NCI-H748 treated with DMSO at 0.1 percent for 48 hours (cell line): ENCODE data around the gene CSMD2.
A peak's percentile ranks its signal among the peaks of the same experiment; 100 is the strongest.

Experiments used
- DNase-seq: peaks from one replicate; lab custom pipeline; 2025; lab: John Stamatoyannopoulos, UW

Gene CSMD2

DNA sequence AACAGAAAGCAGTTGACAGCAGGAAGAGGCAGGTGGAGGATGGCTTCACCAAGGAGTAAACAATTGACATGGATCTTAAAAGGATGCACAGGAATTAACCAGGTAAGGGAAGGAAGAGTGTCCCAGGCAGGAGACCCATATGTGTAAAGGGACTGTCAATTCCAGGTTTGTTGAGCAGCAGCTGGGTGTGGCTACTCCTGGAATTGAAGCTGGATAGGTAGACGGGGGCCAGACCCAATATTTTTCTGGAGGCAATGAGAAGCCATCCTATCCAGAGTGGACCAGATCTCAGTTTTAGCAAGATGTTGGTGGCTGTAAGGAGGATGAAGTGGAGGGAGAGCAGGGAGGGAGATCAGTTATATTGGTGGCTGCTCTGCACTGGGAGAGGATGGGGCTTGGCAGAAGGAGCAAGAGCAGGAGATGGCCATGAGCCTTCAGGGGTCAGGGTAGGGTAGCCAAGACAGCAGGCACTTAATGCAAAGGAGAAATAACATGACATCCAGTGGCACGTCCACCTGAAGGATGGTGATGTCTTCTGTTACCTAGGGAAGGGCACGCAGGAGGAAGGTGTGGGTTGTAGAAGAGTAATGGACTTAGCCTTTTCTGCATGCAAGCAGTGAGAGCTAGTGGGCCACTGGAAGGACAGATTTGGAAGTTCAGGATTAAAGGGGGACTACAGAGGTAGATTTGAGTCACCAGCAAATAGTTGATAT, 447.9 kb downstream of the CSMD2 start:
- no peak for DNase-seq

DNA sequence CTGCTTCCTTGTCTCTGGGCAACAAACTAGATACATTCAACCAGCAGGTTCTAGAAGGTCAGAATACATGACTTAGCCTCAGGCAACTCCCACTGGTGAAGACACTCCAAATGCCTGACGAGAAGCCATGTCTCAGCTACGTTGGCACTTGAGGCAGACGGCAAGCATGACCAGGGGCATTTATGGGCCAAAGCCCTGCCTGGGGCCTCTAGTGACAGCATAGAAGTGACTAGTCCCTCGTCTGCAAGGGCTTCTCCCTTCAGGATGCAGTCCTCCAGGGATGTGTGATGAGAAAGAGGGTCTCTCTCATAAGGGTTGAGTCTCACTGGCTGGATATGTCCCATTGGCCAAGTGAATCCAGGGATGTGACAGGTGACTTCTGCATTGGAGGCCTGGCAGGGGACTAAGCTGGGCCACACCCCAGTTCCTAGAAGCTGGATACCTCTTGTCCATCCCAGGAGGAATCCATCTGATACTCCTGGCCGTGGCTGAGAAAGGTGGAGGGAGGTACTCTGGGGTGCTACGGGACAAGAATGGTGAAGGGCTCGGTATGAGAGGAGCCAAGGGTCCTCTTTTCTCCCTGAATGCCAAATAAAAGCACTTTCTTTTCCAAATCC, 449.7 kb downstream of the CSMD2 start:
- no peak for DNase-seq

DNA sequence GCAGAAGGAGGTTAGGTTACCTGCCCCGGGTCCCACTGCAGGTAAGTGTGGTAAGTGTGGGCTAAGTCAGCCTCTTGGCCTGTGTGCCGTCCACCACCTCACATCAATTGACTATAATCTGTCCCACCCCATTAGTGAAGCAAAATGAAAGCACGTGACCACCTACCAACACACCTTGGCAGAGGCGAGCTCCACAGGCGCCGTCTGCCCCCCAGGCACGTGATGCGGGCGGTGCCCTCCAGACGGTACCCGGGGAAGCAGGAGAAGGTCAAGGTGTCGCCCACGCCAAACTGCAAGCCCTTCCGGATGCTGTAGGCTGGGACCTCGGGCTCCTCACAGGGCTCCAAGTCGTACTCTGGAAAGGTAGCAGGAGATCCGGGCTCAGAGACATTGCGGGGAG, 450.6 kb downstream of the CSMD2 start:
- DNase-seq, result no peak

- DNase-seq, result no peak
These were observed 451.8 kb downstream of the CSMD2 start for GRCh38 chr1:33713058-33713877.

GRCh38 chr1:33712186-33712585, 452.8 kb downstream of the CSMD2 start:
- DNase-seq, result no peak

DNA sequence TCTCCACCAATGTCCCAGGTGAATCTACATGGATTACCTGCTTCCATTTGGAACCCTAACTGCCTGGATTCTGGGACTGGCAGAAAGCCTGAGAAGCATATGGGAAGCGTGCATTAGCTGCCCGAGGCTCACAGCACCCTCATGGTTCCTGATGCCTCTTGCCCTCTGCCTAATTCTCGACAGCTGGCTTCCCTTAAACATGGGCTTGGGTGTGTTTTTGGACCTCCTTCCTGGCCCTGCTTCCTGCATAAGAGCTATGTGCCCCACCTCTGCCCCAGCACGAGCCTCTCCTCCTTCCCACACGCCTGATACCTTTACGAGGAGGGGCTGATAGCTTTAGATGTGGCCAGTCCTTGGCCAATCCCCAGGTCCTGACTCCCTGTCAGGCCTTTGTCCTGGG, 453.5 kb downstream of the CSMD2 start:
- no peak for DNase-seq

- no peak for DNase-seq
These were observed 454.1 kb downstream of the CSMD2 start for GRCh38 chr1:33710967-33711366.

DNA sequence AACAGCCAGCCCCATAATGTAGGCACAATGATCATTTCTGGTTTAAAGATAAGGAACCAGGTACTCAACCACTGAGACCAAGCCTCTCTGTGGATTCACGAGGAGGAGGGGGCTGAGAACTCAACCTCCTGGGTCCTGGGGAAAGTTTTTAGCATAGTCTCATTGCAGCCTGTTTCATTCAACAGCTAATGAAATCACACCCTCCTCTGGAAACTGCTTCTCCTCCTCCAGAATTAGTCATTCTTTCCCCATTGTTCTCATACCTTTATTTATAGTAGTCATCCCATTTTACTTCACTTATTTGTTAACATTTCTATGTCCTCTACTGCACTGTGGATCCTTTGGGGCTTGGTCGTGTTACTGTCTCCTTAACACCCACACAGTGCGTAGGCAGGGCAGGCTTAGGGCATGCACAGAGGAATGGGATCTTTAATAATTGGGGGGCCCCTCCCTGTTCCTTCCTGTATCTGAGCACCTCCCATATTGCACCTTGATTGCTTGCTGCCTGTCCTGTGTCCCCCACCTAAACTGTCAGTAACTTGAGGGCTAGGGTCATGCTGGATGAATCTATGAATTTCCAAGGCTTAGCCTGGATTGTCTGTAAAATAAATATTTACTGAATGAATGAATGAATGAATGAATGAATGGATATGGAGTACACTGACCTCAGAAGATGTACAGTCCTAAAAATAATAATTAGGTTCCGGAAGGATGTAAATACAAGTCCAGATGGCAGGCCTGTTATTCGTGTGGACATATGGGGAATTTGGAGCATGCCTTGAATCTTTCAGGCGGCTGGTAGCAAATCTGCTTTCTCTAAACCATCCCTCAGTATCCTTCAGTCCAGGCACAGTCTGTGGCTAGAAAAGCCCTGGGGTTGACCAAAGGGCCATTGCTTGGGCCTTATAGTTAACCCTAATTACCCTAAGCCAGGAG, 455.0 kb downstream of the CSMD2 start:
- DNase-seq, result no peak

GRCh38 chr1:33709174-33709782, 455.8 kb downstream of the CSMD2 start:
- no peak for DNase-seq

DNA sequence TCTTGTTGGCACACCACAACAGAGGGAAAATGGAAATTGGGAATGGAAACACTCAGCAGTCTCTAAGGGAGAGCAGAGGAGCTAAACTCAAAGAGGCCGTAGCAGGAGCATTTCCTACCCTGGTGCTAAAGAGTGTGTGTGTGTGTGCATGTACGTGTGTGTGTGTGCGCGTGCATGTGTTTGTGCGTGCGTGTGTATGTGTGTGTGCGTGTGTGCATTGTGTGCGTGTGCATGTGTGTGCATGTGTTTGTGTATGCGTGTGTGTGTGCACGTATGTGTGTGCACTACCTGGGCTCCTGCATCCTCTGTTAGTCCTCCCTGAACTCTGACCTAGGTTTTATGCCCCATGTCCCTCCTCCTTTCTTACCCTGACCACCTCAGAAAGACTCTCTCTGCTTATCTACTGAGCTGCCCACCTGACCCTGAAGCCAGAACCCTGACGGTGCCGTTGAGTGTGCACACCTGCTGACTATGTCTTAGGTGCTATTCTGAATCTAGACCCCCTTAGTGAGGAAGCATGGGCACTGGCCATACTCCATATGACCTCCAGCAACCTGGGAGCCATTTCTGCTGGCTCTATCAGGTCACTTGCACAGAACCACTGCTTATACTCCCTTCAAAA, 458.3 kb downstream of the CSMD2 start:
- DNase-seq, result no peak

DNA sequence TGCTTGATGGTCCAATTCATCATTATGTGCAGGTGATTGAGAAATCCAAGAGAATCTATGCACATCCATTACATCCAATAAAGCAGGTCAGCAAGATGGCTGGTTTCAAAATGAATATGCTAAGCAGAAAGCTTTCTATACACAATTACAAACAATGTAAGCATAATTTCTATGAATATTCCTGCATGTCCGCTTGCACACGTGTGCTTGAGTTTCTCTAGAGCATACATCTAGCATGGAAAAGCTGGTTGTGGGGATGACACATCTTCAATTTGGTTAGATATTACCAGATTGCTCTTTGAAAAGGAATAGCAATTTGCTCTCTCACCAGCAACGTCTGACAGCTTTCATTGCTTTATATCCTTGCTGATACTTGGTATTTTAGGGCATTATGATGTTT, 461.6 kb downstream of the CSMD2 start:
- DNase-seq, result no peak

DNA sequence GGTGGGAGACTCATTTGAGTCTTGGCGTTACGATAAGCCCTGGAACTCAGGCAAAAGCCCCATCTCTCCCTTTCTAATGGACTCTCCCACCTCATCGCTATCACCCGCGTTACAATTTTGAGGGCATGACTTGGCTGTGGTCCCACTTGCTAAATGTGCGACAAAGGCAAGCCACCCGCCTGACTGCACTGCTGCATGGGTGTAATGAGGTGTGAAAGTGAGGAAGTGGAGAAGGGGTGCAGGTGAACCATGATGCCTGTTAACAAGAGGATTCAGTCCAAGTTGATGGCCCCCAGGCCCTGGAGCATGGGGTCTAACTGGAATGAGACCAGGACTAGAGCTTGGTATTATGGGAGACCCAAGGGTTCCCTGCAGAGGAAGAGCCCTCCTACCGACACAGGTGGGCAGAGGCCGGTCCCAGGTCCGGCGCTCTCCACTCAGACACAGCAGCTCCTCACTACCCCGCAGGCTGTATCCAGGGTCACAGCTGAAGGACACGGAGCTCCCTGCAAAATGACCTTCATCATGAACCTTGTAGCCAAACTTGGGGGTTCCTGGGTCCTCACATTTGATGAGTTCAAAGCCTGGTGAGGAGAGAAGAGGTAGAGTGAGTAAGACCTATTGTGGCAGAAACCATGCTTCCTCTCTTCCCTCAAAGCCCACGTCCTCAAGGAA, 466.5 kb downstream of the CSMD2 start:
- no peak for DNase-seq

- DNase-seq, result no peak
These were observed 467.2 kb downstream of the CSMD2 start for GRCh38 chr1:33697816-33698215.

DNA sequence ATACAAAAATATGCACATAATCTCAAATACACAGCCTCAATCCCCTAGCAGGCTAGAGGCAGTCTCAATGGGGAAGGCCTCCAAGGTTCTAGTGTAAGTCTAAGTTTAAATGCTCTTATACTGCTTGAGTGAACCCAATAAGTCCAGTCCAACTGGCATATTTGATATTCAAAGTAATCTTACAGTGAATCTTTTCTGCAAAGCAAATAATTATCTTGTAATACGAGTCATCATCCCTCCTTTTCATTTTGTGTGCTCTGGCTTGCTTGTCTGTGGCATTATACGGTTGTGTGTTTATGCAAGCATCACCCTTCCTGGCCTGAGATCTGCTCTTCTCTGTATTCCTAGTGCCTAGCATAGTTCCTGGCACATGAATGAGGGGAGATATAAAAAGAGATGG, 468.1 kb downstream of the CSMD2 start:
- DNase-seq, result no peak

DNA sequence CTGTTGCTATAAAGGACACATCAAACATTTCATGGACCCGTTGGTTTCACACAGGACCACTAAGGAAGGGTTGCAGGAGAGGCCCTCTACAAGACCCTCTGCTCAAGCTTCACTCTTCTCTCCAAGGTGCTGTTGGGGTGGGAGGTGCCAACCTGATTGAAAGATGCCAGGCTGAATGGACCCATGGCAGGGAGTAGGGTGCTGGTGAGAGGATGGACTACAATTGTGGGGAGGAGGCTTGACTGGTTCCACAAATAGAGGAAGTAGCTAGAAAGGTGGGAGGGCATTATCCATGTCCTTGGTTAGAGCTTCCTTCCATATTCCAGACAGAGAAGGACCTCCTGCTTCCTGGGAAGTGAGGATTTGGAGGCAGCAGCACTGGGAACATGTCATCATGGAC, 468.7 kb downstream of the CSMD2 start:
- no peak for DNase-seq

DNA sequence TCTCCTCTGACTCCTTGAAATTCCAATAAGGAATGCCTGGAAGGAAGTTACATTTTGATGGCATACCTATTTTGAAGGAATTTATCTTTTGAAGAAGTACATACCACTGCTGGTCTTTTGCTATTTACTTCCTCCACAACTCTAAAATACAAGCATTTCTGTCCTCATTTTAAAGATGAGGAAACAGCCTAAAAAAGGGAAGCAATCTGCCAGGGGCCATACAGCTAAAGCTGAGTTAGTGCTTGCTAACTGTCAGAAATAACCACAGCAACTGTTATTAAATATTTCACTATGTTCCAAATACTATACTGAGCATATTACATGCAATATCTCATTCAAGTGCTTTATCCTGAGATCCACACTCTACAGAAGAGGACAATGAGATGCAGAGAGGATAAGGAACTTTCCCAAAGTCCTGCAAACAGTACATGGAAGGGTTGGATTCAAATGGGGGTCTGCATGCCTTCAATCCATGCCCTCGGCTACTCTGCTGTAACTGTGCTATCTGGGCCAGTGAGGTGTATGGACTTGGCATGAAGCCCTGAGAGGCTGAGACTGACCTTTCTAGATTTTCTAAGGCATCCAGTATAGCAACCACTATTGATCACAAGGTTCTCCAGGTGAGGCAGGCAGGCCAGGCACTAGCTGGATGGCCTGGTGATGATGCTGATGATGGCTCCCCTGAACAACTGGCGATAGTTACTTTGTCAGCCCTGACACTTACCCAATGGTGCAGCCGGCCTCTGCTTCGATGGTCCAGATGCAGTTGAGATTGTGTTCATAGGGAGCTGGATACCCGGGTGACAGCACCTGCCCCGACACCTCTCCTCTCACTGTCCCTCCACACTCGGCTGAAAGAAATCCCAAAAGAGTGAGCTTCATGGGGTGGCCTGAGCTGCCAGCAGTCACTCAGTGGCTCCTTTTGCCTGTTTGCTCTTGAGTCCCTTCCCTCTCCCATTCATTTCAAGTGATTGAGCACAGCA, 472.5 kb downstream of the CSMD2 start:
- DNase-seq, result no peak

GRCh38 chr1:33687000-33687399, 478.0 kb downstream of the CSMD2 start:
- peak; percentile 57 for DNase-seq

DNA sequence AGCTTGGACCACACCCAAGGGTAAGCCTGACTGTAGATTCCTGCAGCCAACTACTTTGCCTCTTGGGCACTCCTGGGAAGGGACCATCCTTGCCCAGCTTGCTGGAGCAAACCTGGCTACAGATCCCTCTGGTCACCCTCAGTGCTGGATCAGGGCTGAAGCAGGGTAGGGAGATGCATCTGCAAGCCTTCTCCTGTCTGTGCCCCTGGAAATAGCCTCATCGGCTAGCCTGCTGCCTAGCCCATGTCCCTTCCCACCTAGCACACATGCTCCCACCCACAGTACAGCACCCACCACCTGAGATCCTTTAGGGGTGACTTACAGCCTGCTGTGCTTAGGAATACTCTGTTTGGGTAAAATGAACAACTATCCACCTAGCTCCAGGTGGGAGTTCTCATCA, 478.5 kb downstream of the CSMD2 start:
- DNase-seq, result no peak

DNA sequence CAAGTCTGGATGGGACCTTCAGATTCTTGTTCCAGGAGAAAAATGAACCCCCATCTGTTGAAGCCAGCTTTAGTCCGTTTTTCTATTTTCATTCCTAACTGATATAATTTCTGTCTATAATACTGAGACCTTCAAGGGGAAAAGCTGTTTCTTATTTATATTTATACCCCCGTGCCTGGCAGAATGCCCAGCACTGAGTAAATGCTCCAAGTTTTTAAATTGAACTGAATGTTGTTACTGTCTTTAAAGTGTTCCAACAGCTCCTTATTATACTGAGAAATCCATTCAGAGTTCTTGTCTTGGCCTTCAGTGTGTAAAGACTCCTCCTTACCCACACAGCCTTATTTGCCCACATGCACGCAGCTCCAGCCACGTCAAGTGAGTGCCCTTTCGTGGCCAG, 479.8 kb downstream of the CSMD2 start:
- no peak for DNase-seq
